ENCODE data around the gene PHAX.

DNA sequence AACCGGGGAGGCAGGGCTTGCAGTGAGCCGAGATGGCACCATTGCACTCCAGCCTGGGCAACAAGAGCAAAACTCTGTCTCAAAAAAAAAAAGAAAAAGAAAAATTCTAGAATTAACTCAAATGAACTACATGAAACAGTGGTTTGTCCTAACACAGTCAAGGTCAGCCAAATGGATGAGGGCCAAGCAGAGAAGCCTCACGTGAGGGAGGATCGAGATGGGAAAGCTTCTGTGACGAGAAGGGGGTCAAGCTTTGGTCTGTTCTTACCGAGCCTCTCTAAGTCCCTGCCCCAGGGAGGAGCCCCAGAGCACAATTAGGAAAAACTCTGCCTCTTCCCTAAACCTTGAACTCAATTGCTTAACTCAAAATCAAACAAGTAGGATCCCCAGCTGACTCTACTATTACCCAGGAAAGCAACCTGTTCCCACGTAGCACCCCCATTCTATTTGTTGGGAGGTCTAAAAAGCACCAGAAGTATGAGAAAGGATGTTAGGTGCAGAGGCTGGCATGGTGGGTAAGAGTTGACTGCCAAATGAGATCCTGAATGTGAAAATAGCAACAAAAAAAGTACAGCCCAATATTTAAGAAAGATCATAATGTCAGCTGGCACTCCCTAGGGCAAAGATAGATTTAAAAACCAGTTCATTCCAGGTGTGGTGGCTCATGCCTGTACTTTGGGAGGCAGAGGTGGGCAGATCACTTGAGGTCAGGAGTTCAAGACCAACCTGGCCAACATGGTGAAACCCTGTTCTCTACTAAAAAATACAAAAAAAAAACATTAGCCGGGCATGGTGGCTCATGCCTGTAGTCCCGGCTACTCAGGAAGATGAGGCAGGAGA, 13.0 kb upstream of the PHAX start:
- TF ChIP-seq POLR2A (IDR thresholded peaks at IDR 0.05) (no peak), POLR2AphosphoS5 (IDR thresholded peaks at IDR 0.05) (no peak)
- TF ChIP-seq, protein P1, sequence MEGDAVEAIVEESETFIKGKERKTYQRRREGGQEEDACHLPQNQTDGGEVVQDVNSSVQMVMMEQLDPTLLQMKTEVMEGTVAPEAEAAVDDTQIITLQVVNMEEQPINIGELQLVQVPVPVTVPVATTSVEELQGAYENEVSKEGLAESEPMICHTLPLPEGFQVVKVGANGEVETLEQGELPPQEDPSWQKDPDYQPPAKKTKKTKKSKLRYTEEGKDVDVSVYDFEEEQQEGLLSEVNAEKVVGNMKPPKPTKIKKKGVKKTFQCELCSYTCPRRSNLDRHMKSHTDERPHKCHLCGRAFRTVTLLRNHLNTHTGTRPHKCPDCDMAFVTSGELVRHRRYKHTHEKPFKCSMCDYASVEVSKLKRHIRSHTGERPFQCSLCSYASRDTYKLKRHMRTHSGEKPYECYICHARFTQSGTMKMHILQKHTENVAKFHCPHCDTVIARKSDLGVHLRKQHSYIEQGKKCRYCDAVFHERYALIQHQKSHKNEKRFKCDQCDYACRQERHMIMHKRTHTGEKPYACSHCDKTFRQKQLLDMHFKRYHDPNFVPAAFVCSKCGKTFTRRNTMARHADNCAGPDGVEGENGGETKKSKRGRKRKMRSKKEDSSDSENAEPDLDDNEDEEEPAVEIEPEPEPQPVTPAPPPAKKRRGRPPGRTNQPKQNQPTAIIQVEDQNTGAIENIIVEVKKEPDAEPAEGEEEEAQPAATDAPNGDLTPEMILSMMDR (IDR thresholded peaks at IDR 0.05): no peak
